Fibroblast of pulmonary artery (primary cell): Measurements from ENCODE around the gene C5orf63.

Experiments used
- DNase-seq: peaks from one replicate; pipeline ENCODE4 v3.0.0-alpha.2; 2010; ENCODE audit warnings: low read depth
- H3K4me3 ChIP-seq: replicated peaks from 2 replicates; pipeline ENCODE4 v1.5.1; 2011; ENCODE audit warnings: low read depth, mild to moderate bottlenecking, control low read depth, low read length, moderate library complexity
- CTCF ChIP-seq: IDR thresholded peaks from 2 replicates; pipeline ENCODE4 v1.5.1; 2011; ENCODE audit warnings: mild to moderate bottlenecking, control low read depth, low read length, inconsistent platforms; ENCODE audit errors: missing control alignments

The C5orf63 gene

GRCh38 chr5:127014573-127014972 is 58.7 kb downstream of the C5orf63 start:
- H3K4me3 ChIP-seq, result no peak overlapping the region
- DNase-seq, result no peak
- TF ChIP-seq CTCF, result no peak

- no peak for TF ChIP-seq CTCF
- no peak for DNase-seq
- peak overlapping the region; percentile 17 for H3K4me3 ChIP-seq
Observed at GRCh38 chr5:127013407-127013806, 59.9 kb downstream of the C5orf63 start.

- DNase-seq, result peak; percentile 75
- no peak for TF ChIP-seq CTCF
- no peak overlapping the region for H3K4me3 ChIP-seq
Observed at GRCh38 chr5:127012916-127013315, 60.4 kb downstream of the C5orf63 start.

GRCh38 chr5:127011961-127012644 is 61.2 kb downstream of the C5orf63 start:
- no peak for TF ChIP-seq CTCF
- no peak overlapping the region for H3K4me3 ChIP-seq
- DNase-seq, result peak; percentile 33

GRCh38 chr5:127011153-127011552 is 62.1 kb downstream of the C5orf63 start:
- no peak overlapping the region for H3K4me3 ChIP-seq
- TF ChIP-seq CTCF, result no peak
- peak; percentile 66 for DNase-seq

- no peak for DNase-seq
- no peak for TF ChIP-seq CTCF
- no peak overlapping the region for H3K4me3 ChIP-seq
Observed at GRCh38 chr5:127010362-127010761, 62.9 kb downstream of the C5orf63 start.

GRCh38 chr5:127009784-127010183 is 63.5 kb downstream of the C5orf63 start:
- no peak for DNase-seq
- TF ChIP-seq CTCF, result no peak
- H3K4me3 ChIP-seq, result no peak overlapping the region
